Body of pancreas (tissue), 4 donors: ENCODE data around the gene MAPK9.

Source experiments
- CTCF ChIP-seq, 7 experiments: fragments of 450-650 bp in 4 of 7; fragments of 200-600 bp in 3 of 7; sonication (generic) in 3 of 7; IDR thresholded peaks; one replicate each; pipeline ENCODE4 v1.5.1; 2016 to 2019; ENCODE audit warnings: antibody characterized with exemption in 7 of 7
- POLR2A ChIP-seq, 3 donors: fragments of 450-650 bp; IDR thresholded peaks; one replicate each; pipeline ENCODE4 v1.6.1; 2016; ENCODE audit warnings: antibody characterized with exemption in 3 of 3, mild to moderate bottlenecking in 2 of 3

GRCh38 chr5:180291943-180292831, at the start of gene MAPK9:
- TF ChIP-seq CTCF (IDR thresholded peaks at IDR 0.05) (peak in 1 of 7 experiments; percentile 1), POLR2A (IDR thresholded peaks at IDR 0.05) (peak; percentile 54 to 72 (median 57))
